NCI-H1930 (cell line): ENCODE measurements around the gene ZNF100.
"Not testable (repeated sequence)": the region's sequence is repeated elsewhere in the genome, so short reads cannot be mapped to it uniquely, and the experiment has no call there.

Experiments
- DNase-seq, 2 experiments: peaks; one replicate each; lab custom pipeline; 2025; lab: John Stamatoyannopoulos, UW

ZNF100 gene

GRCh38 chr19:21704320-21704719 lies 63.1 kb downstream of the ZNF100 start:
- no peak for DNase-seq

GRCh38 chr19:21699197-21699596 lies 68.2 kb downstream of the ZNF100 start:
- no peak for DNase-seq

GRCh38 chr19:21698215-21698614 lies 69.2 kb downstream of the ZNF100 start:
- DNase-seq: no peak

- DNase-seq: no peak
Observed at GRCh38 chr19:21697698-21698097, 69.7 kb downstream of the ZNF100 start.

- no peak for DNase-seq
Observed at GRCh38 chr19:21694171-21694906, 73.0 kb downstream of the ZNF100 start.

- no peak for DNase-seq
Observed at GRCh38 chr19:21693399-21693798, 74.0 kb downstream of the ZNF100 start.

- DNase-seq: no peak
Observed at GRCh38 chr19:21691661-21692060, 75.7 kb downstream of the ZNF100 start.

- no peak for DNase-seq
Observed at GRCh38 chr19:21688464-21688863, 78.9 kb downstream of the ZNF100 start.

- DNase-seq: no peak
Observed at GRCh38 chr19:21680671-21681070, 86.7 kb downstream of the ZNF100 start.

- no peak for DNase-seq
Observed at GRCh38 chr19:21680026-21680425, 87.4 kb downstream of the ZNF100 start.

GRCh38 chr19:21677696-21678418 lies 89.5 kb downstream of the ZNF100 start:
- no peak for DNase-seq

GRCh38 chr19:21674454-21674853 lies 92.9 kb downstream of the ZNF100 start:
- no peak for DNase-seq

- DNase-seq: not testable (repeated sequence)
Observed at GRCh38 chr19:21673479-21673878, 93.9 kb downstream of the ZNF100 start.
